DOHH2 (cell line): ENCODE data around the gene ATXN2.

Source experiments
- CTCF ChIP-seq: fragments of 200-600 bp; sonication (generic); IDR thresholded peaks from one replicate; pipeline ENCODE4 v1.5.1; 2014; ENCODE audit warnings: antibody characterized with exemption, mild to moderate bottlenecking, low read depth, low read length; ENCODE audit not compliant: poor library complexity, severe bottlenecking
- EZH2phosphoT487 ChIP-seq: fragments of 200-600 bp; sonication (generic); IDR thresholded peaks from 2 replicates; pipeline ENCODE4 v1.6.1; 2017; ENCODE audit warnings: borderline replicate concordance, mild to moderate bottlenecking, antibody characterized with exemption, low read length, moderate library complexity, mixed read lengths

- TF ChIP-seq CTCF: no peak
- no peak for TF ChIP-seq EZH2phosphoT487
Observed at GRCh38 chr12:111636209-111636945, 37.3 kb upstream of the ATXN2 start.
